ENCODE data around the gene CILP.
"Not testable (repeated sequence)": the region's sequence is repeated elsewhere in the genome, so short reads cannot be mapped to it uniquely, and the experiment has no call there.

Gene CILP

DNA sequence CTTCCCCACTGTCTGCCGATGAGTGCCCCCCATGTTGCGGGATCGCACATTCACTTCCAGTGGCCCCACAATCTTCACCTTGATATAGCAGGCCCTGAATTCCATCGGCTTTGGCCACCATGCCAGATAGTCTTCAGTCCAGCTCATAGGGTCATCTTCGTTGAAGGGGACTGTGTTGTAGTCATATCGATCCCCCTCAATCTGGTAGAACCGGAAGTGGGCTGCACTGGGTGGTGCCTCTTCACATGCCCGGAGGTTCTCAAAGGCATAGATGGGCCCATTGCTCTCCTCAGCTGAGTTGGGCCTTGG is 14.0 kb downstream of the CILP start:
- in situ Hi-C loops (cut with MboI; ENCODE audit: low pct_unique_long_range_greater_than_20kb, low sequenced_read_pairs, unreplicated experiment) = loop anchor here (25.0 kb wide), 1 partner anchor 90 kb away; the partner anchor contains the start of genes PARP16 and RNU5A-1
- TF ChIP-seq, protein P1, sequence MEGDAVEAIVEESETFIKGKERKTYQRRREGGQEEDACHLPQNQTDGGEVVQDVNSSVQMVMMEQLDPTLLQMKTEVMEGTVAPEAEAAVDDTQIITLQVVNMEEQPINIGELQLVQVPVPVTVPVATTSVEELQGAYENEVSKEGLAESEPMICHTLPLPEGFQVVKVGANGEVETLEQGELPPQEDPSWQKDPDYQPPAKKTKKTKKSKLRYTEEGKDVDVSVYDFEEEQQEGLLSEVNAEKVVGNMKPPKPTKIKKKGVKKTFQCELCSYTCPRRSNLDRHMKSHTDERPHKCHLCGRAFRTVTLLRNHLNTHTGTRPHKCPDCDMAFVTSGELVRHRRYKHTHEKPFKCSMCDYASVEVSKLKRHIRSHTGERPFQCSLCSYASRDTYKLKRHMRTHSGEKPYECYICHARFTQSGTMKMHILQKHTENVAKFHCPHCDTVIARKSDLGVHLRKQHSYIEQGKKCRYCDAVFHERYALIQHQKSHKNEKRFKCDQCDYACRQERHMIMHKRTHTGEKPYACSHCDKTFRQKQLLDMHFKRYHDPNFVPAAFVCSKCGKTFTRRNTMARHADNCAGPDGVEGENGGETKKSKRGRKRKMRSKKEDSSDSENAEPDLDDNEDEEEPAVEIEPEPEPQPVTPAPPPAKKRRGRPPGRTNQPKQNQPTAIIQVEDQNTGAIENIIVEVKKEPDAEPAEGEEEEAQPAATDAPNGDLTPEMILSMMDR (IDR thresholded peaks at IDR 0.05; ENCODE audit: extremely low read depth, insufficient read depth, missing control alignments) = no peak

DNA sequence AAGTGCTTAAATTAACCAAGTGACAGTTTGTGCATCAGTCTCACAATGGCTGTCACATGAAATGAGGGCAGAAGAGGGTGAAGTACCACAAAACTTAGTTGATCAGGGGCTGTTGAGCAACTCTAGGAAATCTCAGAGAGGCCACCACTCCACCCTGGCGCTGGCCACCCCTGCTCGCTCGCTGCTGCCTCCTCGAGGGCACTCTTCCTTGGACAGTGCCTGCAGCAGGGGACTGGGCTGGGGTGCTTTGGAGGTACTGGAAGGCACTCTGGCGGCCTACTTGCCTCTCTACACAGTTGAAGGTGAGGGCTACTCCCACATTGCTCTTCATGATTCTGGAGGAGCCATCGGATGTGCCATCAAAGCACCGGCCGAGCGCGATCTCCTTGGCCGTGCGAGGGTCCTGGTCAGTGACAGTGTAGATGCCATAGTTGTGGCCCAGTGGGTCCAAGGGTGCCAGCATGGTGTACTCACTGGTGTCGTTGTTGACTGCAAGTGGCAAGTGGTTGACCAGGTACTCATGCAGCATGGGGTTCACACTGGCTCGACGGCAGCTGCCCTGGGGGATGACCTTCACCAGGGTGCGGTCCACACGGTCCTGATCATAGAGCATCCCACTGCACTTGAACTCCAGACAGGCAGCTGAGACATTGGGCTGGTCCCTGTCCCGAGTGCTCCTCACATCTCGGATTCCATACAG is 14.5 kb downstream of the CILP start:
- DNase-seq (ENCODE audit: low spot score) = no peak
- TF ChIP-seq, protein P1 (IDR thresholded peaks at IDR 0.05; ENCODE audit: extremely low read depth, insufficient read depth, missing control alignments) = no peak
- in situ Hi-C loops (cut with MboI; ENCODE audit: low pct_unique_long_range_greater_than_20kb, low sequenced_read_pairs, unreplicated experiment) = loop anchor here (25.0 kb wide), 1 partner anchor 91 kb away; the partner anchor contains the start of genes PARP16 and RNU5A-1

More for the DNA sequence above, 14.0 kb downstream of the CILP start:
- DNase-seq (ENCODE audit: low spot score) = no peak

DNA sequence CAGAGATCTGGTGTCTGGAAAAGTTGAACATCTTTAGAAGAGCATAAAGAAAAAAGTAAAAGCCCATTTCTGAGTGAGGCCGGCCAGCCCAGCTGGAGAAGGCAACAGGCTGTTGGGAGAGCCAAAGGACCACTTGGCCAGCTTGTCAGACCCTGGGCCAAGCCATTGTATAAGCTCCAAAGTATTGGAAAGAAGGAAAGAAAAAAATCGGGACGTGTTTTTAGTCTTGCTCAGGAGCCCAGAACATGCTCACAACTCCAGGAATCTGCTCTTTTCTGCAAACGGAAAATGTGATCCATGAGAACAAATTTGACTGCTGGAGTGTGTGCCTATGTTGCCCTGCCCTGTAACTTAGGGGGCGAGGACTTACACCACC is 15.7 kb downstream of the CILP start:
- TF ChIP-seq, protein P1 (IDR thresholded peaks at IDR 0.05; ENCODE audit: extremely low read depth, insufficient read depth, missing control alignments) = no peak
- DNase-seq (ENCODE audit: low spot score) = no peak
- in situ Hi-C loops (cut with MboI; ENCODE audit: low pct_unique_long_range_greater_than_20kb, low sequenced_read_pairs, unreplicated experiment) = loop anchor here (25.0 kb wide), 1 partner anchor 92 kb away; the partner anchor contains the start of genes PARP16 and RNU5A-1

DNA sequence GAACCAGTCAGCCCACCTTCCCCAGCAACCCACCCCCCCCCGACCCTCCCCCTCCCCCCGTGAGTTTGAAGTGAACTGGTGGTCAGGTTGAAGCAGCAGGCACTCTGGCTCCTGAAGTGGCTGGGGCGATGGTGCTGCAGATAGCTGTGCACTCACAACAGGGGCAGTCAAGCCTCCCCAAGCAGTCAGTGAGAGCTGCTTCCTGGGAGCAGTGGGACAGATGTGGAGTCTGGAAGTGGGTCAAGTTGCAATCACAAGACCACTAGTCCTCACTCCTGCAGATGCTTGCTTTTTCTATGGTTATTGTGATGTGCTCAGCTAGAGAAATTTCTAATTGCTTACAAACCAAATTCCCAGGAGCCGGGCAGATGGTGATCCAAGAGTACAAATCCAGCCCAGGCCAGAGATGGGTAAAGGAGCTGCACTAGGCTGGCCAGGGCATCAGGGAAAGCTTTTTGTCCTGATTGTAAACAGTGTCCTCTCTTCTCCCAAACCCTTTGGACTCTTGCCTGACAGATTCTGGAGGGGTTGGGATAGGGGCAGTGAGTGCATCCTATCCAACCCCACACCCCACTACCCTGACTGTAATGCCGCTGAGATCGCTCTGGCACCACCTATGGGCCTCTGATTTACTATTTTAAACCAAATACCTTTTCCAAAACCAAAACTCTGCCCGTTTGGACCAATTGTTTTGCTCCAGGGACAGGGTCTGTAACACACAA is 16.3 kb downstream of the CILP start:
- TF ChIP-seq, protein P1 (IDR thresholded peaks at IDR 0.05; ENCODE audit: extremely low read depth, insufficient read depth, missing control alignments) = no peak
- in situ Hi-C loops (cut with MboI; ENCODE audit: low pct_unique_long_range_greater_than_20kb, low sequenced_read_pairs, unreplicated experiment) = loop anchor here (25.0 kb wide), 1 partner anchor 92 kb away; the partner anchor contains the start of genes PARP16 and RNU5A-1

DNA sequence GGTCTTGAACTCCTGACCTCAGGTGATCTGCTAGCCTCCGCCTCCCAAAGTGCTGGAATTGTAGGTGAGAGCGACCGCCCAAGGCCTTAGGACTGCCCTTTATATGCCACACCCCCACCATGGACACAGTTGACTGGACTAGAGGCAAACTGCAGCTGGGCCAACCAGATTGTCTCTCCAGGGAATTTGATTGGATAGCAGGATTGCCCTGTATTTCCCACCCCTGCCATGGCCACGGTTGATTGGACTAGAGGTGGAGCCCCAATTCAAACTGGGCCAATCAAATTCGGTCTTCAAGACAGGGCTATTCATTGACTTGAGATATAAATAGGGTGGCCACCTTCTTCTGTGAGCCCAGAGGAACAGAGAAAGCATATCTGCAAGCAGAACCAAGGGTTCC is 19.3 kb downstream of the CILP start:
- in situ Hi-C loops (cut with MboI; ENCODE audit: low pct_unique_long_range_greater_than_20kb, low sequenced_read_pairs, unreplicated experiment) = loop anchor here (25.0 kb wide), 1 partner anchor 95 kb away; the partner anchor contains the start of genes PARP16 and RNU5A-1
- DNase-seq (ENCODE audit: low spot score) = peak; percentile 10
- TF ChIP-seq, protein P1 (IDR thresholded peaks at IDR 0.05; ENCODE audit: extremely low read depth, insufficient read depth, missing control alignments) = no peak

More for the DNA sequence above, 16.3 kb downstream of the CILP start:
- DNase-seq (ENCODE audit: low spot score) = no peak

DNA sequence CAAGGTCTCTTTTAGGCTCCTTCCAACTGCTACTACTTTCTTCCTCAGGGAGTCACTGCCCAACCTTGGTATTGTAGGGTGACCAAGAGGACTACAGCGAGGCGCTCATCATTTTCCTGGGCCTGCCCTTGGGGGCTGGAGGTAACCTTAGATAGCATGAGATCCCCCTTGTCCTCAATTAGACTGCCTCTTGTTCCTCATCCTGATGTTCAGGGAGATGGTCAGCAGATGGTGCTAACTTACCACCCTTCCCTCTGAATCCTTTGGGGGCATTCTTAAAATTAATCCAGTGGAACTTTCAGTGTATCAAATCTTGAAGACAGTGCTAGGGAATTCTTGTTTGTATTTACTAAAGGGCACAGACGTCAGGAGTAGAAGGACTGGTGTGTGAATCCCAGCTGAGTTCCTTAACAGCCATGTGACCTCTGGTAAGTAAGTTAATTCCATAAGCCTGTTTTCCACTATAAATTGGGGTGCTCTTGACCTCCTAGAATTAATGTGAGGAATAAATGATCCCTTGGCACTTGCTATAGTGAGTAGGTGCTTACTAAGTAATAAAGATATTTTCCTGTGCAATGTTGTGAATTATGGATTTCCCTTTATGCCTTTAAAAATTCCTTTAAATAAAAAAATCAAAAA is 22.1 kb downstream of the CILP start:
- TF ChIP-seq, protein P1 (IDR thresholded peaks at IDR 0.05; ENCODE audit: extremely low read depth, insufficient read depth, missing control alignments) = peak; percentile 65
- in situ Hi-C loops (cut with MboI; ENCODE audit: low pct_unique_long_range_greater_than_20kb, low sequenced_read_pairs, unreplicated experiment) = loop anchor here (25.0 kb wide), 1 partner anchor 98 kb away; the partner anchor contains the start of genes PARP16 and RNU5A-1
- peak; percentile 61 for DNase-seq (ENCODE audit: low spot score)

DNA sequence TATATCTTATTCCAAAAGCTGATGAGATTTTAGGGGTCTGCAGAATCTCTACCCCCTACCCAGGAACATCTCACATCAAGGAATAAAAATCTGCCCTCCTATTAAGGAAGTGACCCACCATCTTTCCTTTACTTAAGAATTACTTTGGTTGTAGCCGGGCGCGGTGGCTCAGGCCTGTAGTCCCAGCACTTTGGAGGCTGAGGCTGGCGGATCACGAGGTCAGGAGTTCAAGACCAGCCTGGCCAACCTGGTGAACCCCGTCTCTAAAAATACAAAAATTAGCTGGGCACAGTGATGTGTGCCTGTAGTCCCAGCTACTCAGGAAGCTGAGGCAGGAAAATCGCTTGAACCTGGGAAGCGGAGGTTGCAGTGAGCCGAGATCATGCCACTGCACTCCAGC is 22.8 kb downstream of the CILP start:
- in situ Hi-C loops (cut with MboI; ENCODE audit: low pct_unique_long_range_greater_than_20kb, low sequenced_read_pairs, unreplicated experiment) = loop anchor here (25.0 kb wide), 1 partner anchor 99 kb away; the partner anchor contains the start of genes PARP16 and RNU5A-1
- DNase-seq (ENCODE audit: low spot score) = not testable (repeated sequence)

All from GM13977 (cell line).